GM19324 (cell line): ENCODE data around the gene UBTF.

Source experiments
- ATAC-seq: cut with Tn5 transposase; IDR thresholded peaks from one replicate; pipeline ENCODE4 v1.9.1; 2021; ENCODE audit warnings: mild to moderate bottlenecking, moderate library complexity; ENCODE audit not compliant: unreplicated experiment, low FRiP score

UBTF gene

DNA sequence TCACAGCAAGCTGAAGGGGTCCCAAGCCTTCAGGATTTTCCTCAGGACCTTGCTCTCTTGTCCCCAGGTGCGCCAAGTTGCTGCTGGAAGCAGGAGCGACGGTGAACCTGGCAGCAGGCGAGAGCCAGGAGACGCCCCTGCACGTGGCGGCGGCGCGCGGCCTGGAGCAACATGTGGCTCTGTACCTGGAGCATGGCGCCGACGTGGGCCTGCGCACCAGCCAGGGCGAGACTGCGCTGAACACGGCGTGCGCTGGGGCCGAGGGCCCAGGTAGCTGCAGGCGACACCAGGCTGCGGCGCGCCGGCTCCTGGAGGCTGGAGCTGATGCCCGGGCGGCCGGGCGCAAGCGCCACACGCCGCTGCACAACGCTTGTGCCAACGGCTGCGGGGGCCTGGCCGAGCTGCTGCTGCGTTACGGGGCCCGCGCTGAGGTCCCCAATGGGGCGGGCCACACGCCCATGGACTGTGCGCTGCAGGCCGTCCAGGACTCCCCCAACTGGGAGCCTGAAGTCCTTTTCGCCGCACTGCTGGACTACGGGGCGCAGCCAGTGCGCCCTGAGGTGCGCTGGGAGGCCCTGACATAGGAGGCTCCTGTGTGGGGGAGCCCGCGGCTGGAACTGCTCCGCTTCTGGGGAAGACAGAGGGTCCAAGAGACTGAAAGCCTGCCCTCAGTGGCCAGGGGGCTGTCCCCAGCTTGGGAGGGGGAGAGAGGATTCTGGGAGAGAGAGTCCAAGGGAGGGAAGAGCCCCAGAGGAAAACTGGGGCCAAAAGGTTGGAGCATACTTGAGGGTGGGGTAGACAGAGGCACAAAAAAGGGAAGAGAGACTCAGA lies 42.6 kb downstream of the UBTF start:
- no peak for ATAC-seq

DNA sequence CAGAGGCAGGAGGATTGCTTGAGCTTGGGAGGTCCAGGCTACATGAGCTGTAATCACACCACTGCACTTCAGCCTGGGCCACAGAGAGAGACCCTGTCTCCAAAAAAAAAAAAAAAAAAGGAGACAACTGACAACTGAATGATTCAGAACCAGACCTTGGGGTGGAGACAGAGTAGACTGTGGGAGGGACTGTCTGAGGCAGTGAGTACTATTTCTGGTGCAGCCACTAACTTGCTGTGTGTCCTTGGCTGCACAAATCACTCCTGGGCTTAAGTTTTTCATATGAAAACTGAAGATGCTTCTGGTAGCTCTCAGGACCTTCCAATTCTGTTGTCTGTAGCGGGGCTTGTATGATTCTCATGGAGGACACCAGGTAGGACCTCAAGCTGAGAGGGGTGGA lies 43.2 kb downstream of the UBTF start:
- no peak for ATAC-seq

DNA sequence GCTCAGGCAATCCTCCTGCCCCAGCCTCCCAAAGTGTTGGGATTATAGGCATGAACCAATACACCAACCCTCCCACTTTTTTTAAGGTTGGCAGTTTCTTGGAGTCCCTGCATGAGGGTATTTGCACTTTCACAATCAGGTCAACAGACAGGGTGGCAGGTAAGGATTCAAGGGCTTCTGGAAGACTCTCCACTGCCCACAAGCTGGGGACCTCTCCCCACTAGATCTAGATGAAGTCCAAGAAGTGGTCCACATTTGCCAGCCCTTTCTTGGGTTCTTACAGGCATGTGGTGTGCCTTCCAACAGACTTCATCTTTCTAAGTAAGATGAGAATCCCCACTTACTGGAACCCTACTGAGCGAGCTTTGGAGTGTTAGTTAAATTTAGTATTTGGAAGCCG lies 45.0 kb downstream of the UBTF start:
- ATAC-seq = no peak

DNA sequence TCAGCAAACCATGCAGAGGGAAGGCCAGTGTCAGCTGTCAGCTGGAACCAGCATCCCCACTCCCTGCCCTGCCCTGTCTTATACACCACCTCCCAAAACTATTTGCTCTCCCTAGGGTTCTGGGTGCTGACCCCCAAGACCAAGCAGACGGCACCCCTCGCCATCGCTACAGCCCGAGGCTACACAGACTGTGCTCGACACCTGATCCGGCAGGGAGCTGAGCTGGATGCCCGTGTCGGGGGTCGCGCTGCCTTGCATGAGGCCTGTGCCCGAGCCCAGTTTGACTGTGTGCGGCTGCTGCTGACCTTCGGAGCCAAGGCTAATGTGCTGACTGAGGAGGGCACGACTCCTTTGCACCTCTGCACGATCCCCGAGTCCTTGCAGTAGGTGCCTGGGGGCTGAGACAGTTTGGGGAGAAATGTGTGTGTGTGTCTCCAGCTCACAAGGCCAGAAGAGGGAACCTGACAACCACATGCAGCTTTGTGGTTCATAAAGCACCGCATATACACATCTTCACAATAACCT lies 47.5 kb downstream of the UBTF start:
- ATAC-seq = no peak

DNA sequence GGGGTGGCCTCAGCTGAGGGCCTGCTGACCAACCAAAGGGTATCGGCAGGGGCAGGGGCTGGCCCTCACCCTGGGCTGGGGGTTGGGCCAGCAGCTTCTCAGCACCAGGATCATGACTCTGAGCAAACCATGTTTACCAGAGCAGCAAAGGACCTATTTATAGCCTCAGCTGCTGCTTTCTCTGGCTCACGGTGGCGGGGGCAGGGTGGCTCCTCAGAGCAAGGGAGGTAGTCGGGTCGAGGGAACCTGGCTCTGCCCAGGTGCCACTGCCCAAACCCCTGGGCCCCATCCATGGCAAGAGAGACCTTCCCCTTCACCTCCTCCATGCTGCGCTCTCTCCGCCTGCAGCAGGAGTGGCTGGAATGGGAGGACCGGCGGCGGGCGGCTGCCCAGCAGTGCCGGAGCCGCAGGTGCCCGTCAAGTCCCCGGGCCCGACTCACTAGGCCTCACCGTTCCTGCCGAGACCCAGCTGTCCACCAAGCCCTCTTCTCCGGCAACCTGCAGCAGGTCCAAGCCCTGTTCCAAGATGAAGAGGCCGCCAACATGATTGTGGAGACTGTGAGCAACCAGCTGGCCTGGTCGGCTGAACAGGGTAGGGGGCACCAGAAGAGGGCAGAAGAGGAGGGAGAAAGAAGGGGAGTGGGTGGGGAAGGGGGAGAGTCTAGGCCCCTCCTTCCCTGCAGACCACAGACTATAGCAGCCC lies 48.8 kb downstream of the UBTF start, which contains the start of gene ASB16:
Gene ASB16 (plus strand): TSS at position 206 of the 703 bp plus-strand sequence. CDS start 86 bp downstream, at position 292.
- ATAC-seq = no peak

DNA sequence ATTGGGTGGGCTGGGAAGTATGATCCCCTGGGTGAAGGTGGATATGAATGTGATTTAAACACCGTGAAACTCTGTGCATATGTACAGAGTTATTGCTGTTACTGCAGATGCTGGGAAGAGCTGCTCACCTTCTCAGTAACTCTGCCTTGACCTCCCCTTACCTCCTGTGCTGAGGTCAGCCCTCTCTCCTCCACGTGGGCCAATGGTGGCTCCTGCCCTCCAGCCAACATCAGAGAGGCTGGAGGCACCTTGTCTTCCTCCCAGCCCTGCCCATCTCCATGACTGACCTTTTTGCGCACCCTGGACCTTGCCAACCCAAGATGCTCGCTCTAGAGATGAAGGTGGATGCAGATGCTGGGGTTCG lies 49.4 kb downstream of the UBTF start:
- no peak for ATAC-seq

DNA sequence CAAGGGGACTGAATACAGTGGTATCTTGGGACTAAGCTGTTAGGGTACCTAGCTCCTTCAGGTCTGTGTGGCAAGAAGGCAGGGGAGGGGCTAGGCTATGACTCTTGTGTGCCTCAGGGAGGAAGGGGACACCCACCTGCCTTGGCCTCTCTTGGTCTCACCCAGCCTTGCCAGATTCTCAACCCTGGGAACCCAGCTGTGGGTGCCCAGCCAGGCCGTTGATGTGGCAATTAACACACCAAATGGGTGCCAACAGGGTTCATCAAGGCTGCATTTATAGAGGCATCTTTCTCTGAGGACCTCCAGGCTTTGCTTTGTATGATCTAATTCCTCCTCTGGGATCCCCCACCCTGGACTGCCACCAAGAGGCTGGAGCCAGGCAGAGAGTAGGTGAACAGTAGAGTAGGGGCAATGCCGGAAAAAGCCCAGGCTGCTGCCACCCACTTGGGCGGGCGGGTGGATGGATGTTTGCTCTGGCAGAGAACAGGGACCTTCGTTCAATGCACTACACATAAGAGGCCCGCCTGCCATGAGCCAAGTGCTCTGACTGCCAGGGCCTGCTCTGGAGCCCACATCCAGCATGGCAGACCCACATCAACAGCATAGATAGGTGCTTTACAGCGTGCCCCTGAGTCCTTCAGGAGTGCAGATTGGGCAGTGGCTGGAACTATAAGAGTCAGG lies 52.2 kb downstream of the UBTF start:
- ATAC-seq = no peak

DNA sequence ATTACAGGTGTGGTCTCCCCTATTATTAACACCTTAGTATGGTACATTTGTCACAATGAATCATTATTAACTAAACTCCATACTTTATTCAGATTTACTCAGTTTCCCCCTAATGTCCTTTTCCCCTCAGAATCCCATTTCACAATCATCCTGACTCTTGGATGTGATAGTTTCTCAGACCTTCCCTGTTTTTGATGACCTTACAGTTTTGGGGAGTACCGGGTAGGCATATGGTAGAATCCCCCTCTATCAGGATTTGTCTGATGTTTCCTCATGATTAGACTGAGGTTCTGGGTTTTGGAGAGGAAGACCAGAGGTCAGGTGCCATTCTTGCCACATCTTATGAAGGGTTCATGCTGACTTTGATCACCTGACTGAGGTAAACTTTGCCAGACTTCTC lies 55.0 kb downstream of the UBTF start:
- ATAC-seq = no peak

DNA sequence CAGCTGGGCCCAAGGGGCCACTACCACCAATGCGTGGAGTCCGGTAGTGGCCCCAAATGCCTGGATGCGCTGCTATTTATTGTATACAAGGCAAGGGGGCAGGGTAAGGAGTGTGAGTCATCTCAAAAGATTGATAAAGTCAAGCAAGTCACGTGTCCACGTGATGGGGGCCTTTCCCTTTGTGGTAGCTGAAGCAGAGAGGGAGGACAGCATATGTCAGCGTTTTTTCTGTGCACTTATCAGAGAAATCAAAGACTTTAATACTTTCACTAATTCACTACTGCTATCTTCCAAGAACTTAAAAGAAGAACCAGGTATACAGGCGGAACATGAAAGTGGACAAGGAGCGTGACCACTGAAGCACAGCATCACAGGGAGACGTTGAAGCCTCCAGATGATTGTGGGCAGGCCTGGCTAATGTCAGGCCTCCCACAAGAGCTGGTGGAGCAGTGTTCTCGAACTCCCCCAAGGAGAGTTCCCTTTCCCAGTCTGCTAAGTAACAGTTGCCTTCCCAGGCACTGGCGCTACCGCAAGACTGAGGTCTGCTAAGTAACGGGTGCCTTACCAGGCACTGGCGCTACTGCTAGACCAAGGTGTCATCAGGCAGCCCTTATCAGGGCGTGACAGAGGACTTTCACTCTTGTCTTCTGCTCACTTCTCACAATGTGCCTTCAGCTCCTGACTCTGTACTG lies 59.8 kb downstream of the UBTF start:
- ATAC-seq = no peak

DNA sequence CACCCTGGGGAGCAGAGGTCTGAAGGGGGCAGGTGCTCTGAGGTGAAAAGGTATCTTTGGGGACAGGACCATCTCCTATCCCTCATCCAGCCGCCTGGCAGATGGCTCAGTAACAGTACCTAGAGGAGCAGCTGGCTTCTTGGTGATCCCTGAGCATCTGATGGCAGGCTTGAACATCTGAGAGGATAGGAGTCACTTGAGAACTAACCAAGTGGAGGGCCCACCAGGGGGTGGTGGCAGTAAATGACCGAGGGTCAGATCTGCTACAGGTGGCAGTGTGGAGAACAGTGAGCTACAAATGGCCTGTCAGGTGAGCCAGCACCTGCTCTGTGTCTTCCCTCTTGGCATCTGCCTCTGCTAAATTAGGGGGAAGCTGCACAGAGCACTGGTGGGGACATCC lies 64.0 kb downstream of the UBTF start:
- ATAC-seq = no peak
